ENCODE measurements around the gene KCNMA1.

KCNMA1 gene

GRCh38 chr10:77049896-77050295 is 587.7 kb downstream of the KCNMA1 start:
- no peak for DNase-seq

GRCh38 chr10:77049146-77049545 is 588.5 kb downstream of the KCNMA1 start:
- no peak for DNase-seq

GRCh38 chr10:77045085-77045484 is 592.5 kb downstream of the KCNMA1 start:
- DNase-seq = no peak

- no peak for DNase-seq
Measured at GRCh38 chr10:77043420-77043763, 594.2 kb downstream of the KCNMA1 start.

- DNase-seq = no peak
Measured at GRCh38 chr10:77042706-77043419, 594.7 kb downstream of the KCNMA1 start.

GRCh38 chr10:77041636-77042258 is 595.9 kb downstream of the KCNMA1 start:
- DNase-seq = peak; percentile 70

- DNase-seq = no peak
Measured at GRCh38 chr10:77038407-77038806, 599.2 kb downstream of the KCNMA1 start.

GRCh38 chr10:77037735-77038403 is 599.7 kb downstream of the KCNMA1 start:
- DNase-seq = no peak

GRCh38 chr10:77036993-77037734 is 600.4 kb downstream of the KCNMA1 start:
- DNase-seq = no peak

- DNase-seq = no peak
Measured at GRCh38 chr10:77036276-77036675, 601.3 kb downstream of the KCNMA1 start.

- no peak for DNase-seq
Measured at GRCh38 chr10:77034795-77035194, 602.8 kb downstream of the KCNMA1 start.

GRCh38 chr10:77034240-77034639 is 603.4 kb downstream of the KCNMA1 start:
- DNase-seq = no peak

GRCh38 chr10:77032188-77032570 is 605.4 kb downstream of the KCNMA1 start:
- no peak for DNase-seq

GRCh38 chr10:77031531-77032187 is 605.9 kb downstream of the KCNMA1 start:
- no peak for DNase-seq

GRCh38 chr10:77030974-77031373 is 606.6 kb downstream of the KCNMA1 start:
- DNase-seq = no peak

GRCh38 chr10:77029777-77030717 is 607.6 kb downstream of the KCNMA1 start:
- DNase-seq = no peak

- no peak for DNase-seq
Measured at GRCh38 chr10:77028042-77028441, 609.6 kb downstream of the KCNMA1 start.

- no peak for DNase-seq
Measured at GRCh38 chr10:77027576-77027975, 610.0 kb downstream of the KCNMA1 start.

- no peak for DNase-seq
Measured at GRCh38 chr10:77027141-77027540, 610.5 kb downstream of the KCNMA1 start.

- no peak for DNase-seq
Measured at GRCh38 chr10:77026148-77026547, 611.5 kb downstream of the KCNMA1 start.

GRCh38 chr10:77024461-77024860 is 613.1 kb downstream of the KCNMA1 start:
- DNase-seq = no peak

GRCh38 chr10:77023396-77023795 is 614.2 kb downstream of the KCNMA1 start:
- DNase-seq = no peak
